ENCODE measurements around the gene SLC25A31. TPM values are rescaled to one million over a fixed set of nuclear protein-coding genes. Genes with fewer than 3 reads are reported as not detected.

Gene SLC25A31
- total RNA-seq, 2 experiments from 2014 or later: not detected

GRCh38 chr4:127775843-127776242 is 45.6 kb downstream of the SLC25A31 start:
- POLR2A ChIA-PET: no interaction called here
- CTCF ChIA-PET: interaction anchor here (0.6 kb wide), 1 partner anchor 252 kb away, joined by 3 read pairs; no protein-coding TSS in a partner anchor

- ChIA-PET CTCF (no interaction called here), POLR2A (no interaction called here)
Measured at GRCh38 chr4:127776620-127777019, 46.4 kb downstream of the SLC25A31 start.

- POLR2A ChIA-PET: no interaction called here
- CTCF ChIA-PET: no interaction called here
Measured at GRCh38 chr4:127777487-127777886, 47.3 kb downstream of the SLC25A31 start.

GRCh38 chr4:127778102-127778501 is 47.9 kb downstream of the SLC25A31 start:
- CTCF ChIA-PET: no interaction called here
- POLR2A ChIA-PET: no interaction called here

GRCh38 chr4:127780598-127780997 is 50.4 kb downstream of the SLC25A31 start:
- POLR2A ChIA-PET: no interaction called here
- CTCF ChIA-PET: no interaction called here

GRCh38 chr4:127781300-127782024 is 51.3 kb downstream of the SLC25A31 start:
- POLR2A ChIA-PET: no interaction called here
- CTCF ChIA-PET: interaction anchor here (0.6 to 1.5 kb wide), 2 partner anchors 99 to 335 kb away, joined by 3 to 4 read pairs; partner anchors contain the start of gene PLK4

GRCh38 chr4:127782025-127782274 is 51.8 kb downstream of the SLC25A31 start:
- ChIA-PET CTCF (interaction anchor here (0.6 to 1.5 kb wide), 2 partner anchors 99 to 335 kb away, joined by 3 to 4 read pairs; partner anchors contain the start of gene PLK4), POLR2A (no interaction called here)

GRCh38 chr4:127782275-127783025 is 52.2 kb downstream of the SLC25A31 start, which contains the start of gene HSPA4L:
Gene HSPA4L (plus strand): TSS chr4:127782322. CDS start chr4:127782551, 229 bp downstream.
- POLR2A ChIA-PET: interaction anchor here (0.6 to 0.7 kb wide), 2 partner anchors 36 to 1028 kb away, joined by 3 to 8 read pairs; no protein-coding TSS in a partner anchor
- CTCF ChIA-PET: interaction anchor here (0.6 to 1.5 kb wide), 3 partner anchors 98 to 336 kb away, joined by 3 to 4 read pairs (median 3); partner anchors contain the start of gene PLK4

- POLR2A ChIA-PET: interaction anchor here (0.7 kb wide), 1 partner anchor 35 kb away, joined by 3 read pairs; no protein-coding TSS in a partner anchor
Measured at GRCh38 chr4:127783026-127783769, 53.0 kb downstream of the SLC25A31 start.

GRCh38 chr4:127783955-127784770 is 54.0 kb downstream of the SLC25A31 start:
- CTCF ChIA-PET: no interaction called here
- POLR2A ChIA-PET: no interaction called here

More at GRCh38 chr4:127783026-127783769, 53.0 kb downstream of the SLC25A31 start:
- CTCF ChIA-PET: interaction anchor here (0.6 kb wide), 1 partner anchor 303 kb away, joined by 3 read pairs; no protein-coding TSS in a partner anchor

- CTCF ChIA-PET: interaction anchor here (1.1 kb wide), 1 partner anchor 56 kb away, joined by 3 read pairs; no protein-coding TSS in a partner anchor
- POLR2A ChIA-PET: no interaction called here
Measured at GRCh38 chr4:127788517-127788916, 58.3 kb downstream of the SLC25A31 start.

GRCh38 chr4:127791391-127791790 is 61.2 kb downstream of the SLC25A31 start:
- CTCF ChIA-PET: no interaction called here
- POLR2A ChIA-PET: no interaction called here

GRCh38 chr4:127793528-127793927 is 63.3 kb downstream of the SLC25A31 start:
- CTCF ChIA-PET: no interaction called here
- POLR2A ChIA-PET: no interaction called here

- ChIA-PET CTCF (no interaction called here), POLR2A (no interaction called here)
Measured at GRCh38 chr4:127799711-127800110, 69.5 kb downstream of the SLC25A31 start.

GRCh38 chr4:127809173-127809800 is 79.1 kb downstream of the SLC25A31 start:
- POLR2A ChIA-PET: no interaction called here
- CTCF ChIA-PET: no interaction called here

GRCh38 chr4:127810551-127810950 is 80.4 kb downstream of the SLC25A31 start:
- POLR2A ChIA-PET: no interaction called here
- CTCF ChIA-PET: no interaction called here

- ChIA-PET CTCF (no interaction called here), POLR2A (no interaction called here)
Measured at GRCh38 chr4:127822430-127822829, 92.2 kb downstream of the SLC25A31 start.

All from activated CD8-positive, alpha-beta memory T cell treated with anti-CD3 and anti-CD28 coated beads for 36 hours (primary cell).